HepG2 (cell line): Measurements from ENCODE around the gene PDLIM4. TPM values are rescaled to one million over a fixed set of nuclear protein-coding genes. Genes with fewer than 3 reads are reported as not detected.

Experiments
- ARID5B ChIP-seq: IDR thresholded peaks from 2 replicates; pipeline ENCODE4 v1.4.0; 2020; ENCODE audit warnings: mild to moderate bottlenecking, missing genetic modification reagents
- ATF2 ChIP-seq: sonication (generic); formaldehyde crosslinking; IDR thresholded peaks from 2 replicates; pipeline ENCODE4 v1.4.0; 2020; ENCODE audit warnings: missing genetic modification reagents
- ATF7 ChIP-seq, 2 experiments: fragments of 450-650 bp in 1 of 2; sonication (generic) in 1 of 2; formaldehyde crosslinking in 1 of 2; IDR thresholded peaks; 2 replicates each; pipeline versions ENCODE4 v1.4.0 to v1.6.1; 2016 to 2020; ENCODE audit warnings: antibody characterized with exemption in 1 of 2, mild to moderate bottlenecking in 1 of 2, missing genetic modification reagents in 1 of 2
- CCAR2 ChIP-seq: fragments of 200-400 bp; formaldehyde crosslinking; optimal IDR thresholded peaks from 2 replicates; pipeline ENCODE3; 2018; ENCODE audit warnings: low read depth, mild to moderate bottlenecking, low read length, moderate library complexity
- HNF1A ChIP-seq, 2 experiments: sonication (generic) in 1 of 2; formaldehyde crosslinking in 1 of 2; IDR thresholded peaks; 2 replicates each; pipeline versions ENCODE4 v1.4.0 to v1.6.1; 2016 to 2020; ENCODE audit warnings: borderline replicate concordance in 1 of 2, low read depth in 1 of 2, mild to moderate bottlenecking in 1 of 2, missing genetic modification reagents in 1 of 2
- LCORL ChIP-seq, 2 experiments: fragments of 450-650 bp in 1 of 2; sonication (generic) in 1 of 2; formaldehyde crosslinking in 1 of 2; IDR thresholded peaks; 2 replicates each; pipeline versions ENCODE4 v1.5.0 to v1.6.1; 2017 to 2020; ENCODE audit warnings: antibody characterized with exemption in 1 of 2, missing genetic modification reagents in 1 of 2
- MAX ChIP-seq: IDR thresholded peaks from 2 replicates; pipeline ENCODE4 v1.6.1; 2012; ENCODE audit warnings: inconsistent platforms
- NCOA5 ChIP-seq: sonication (generic); formaldehyde crosslinking; IDR thresholded peaks from 2 replicates; pipeline ENCODE4 v1.4.0; 2020; ENCODE audit warnings: missing genetic modification reagents
- SNAI1 ChIP-seq: sonication (generic); formaldehyde crosslinking; IDR thresholded peaks from 2 replicates; pipeline ENCODE4 v1.5.0; 2020; ENCODE audit warnings: mild to moderate bottlenecking, missing genetic modification reagents, borderline replicate concordance
- ZBTB33 ChIP-seq: sonication (generic); formaldehyde crosslinking; IDR thresholded peaks from 2 replicates; pipeline ENCODE4 v1.4.0; 2020; ENCODE audit warnings: missing genetic modification reagents
- ZNF550 ChIP-seq: sonication (generic); formaldehyde crosslinking; IDR thresholded peaks from 2 replicates; pipeline ENCODE4 v1.4.0; 2020; ENCODE audit warnings: mild to moderate bottlenecking, missing genetic modification reagents, borderline replicate concordance
- ZNF768 ChIP-seq: sonication (generic); formaldehyde crosslinking; IDR thresholded peaks from 2 replicates; pipeline ENCODE4 v1.4.0; 2020; ENCODE audit warnings: missing genetic modification reagents
- polyA plus RNA-seq, 8 experiments: library from polyadenylated mRNA; depleted of rRNA in 3 of 8; stranded (reverse) in 7 of 8; unstranded in 1 of 8; fragments of >200 nt; fragmentation: Illumina TruSeq in 4 of 8; extraction: Trizol in 4 of 8; gene quantifications; 2 replicates each; pipeline versions ENCODE4 v1.2.1 to v1.2.3, GENCODE V29; 2011 to 2016; ENCODE audit warnings: low read depth in 4 of 8, missing spikeins in 1 of 8, mixed read lengths in 1 of 8; ENCODE audit not compliant: insufficient read depth in 1 of 8
- total RNA-seq, 5 experiments: library from RNA; depleted of rRNA; stranded (reverse); fragments of >200 nt; fragmentation: Illumina TruSeq; extraction: Trizol; gene quantifications; 2 replicates each; pipeline ENCODE4 v1.2.3, GENCODE V29; 2016; ENCODE audit warnings: low read depth in 1 of 5

PDLIM4 gene
- total and polyA plus RNA-seq, 2 of the 13 experiments (the other 11 are each of a cell fraction or from before 2014, with no cell fraction given) = 1.1 to 2.3 TPM

GRCh38 chr5:132259069-132259851 is 1.8 kb downstream of the PDLIM4 start (continued):
- TF ChIP-seq HNF1A (IDR thresholded peaks at IDR 0.05; ENCODE audit: low read depth) = no peak
- no peak for TF ChIP-seq HNF1A (CRISPR knock-in tag; IDR thresholded peaks at IDR 0.05; ENCODE audit: borderline replicate concordance)
- TF ChIP-seq ZNF768 (CRISPR knock-in tag) = peak; percentile 55; the same call in 1 of the 2 replicates
- TF ChIP-seq ZNF550 = no peak
- no peak for TF ChIP-seq ARID5B (CRISPR knock-in tag)
- no peak for TF ChIP-seq CCAR2
- TF ChIP-seq ATF2 (CRISPR knock-in tag) = no peak
- no peak for TF ChIP-seq NCOA5 (CRISPR knock-in tag)
- TF ChIP-seq LCORL (IDR thresholded peaks at IDR 0.05) = no peak
- no peak for TF ChIP-seq LCORL (CRISPR knock-in tag; IDR thresholded peaks at IDR 0.05)
- TF ChIP-seq ATF7 (IDR thresholded peaks at IDR 0.05) = no peak
- TF ChIP-seq ATF7 (CRISPR knock-in tag; IDR thresholded peaks at IDR 0.05) = no peak
- TF ChIP-seq SNAI1 = no peak
- TF ChIP-seq MAX = no peak
- TF ChIP-seq ZBTB33 (CRISPR knock-in tag) = peak; percentile 98
